Measurements from ENCODE around the gene ZDHHC1. TPM values are rescaled to one million over a fixed set of nuclear protein-coding genes. Genes with fewer than 3 reads are reported as not detected.

ZDHHC1 gene
- total RNA-seq, 2 donors from 2014 or later, result 15.0 to 28.7 TPM

DNA sequence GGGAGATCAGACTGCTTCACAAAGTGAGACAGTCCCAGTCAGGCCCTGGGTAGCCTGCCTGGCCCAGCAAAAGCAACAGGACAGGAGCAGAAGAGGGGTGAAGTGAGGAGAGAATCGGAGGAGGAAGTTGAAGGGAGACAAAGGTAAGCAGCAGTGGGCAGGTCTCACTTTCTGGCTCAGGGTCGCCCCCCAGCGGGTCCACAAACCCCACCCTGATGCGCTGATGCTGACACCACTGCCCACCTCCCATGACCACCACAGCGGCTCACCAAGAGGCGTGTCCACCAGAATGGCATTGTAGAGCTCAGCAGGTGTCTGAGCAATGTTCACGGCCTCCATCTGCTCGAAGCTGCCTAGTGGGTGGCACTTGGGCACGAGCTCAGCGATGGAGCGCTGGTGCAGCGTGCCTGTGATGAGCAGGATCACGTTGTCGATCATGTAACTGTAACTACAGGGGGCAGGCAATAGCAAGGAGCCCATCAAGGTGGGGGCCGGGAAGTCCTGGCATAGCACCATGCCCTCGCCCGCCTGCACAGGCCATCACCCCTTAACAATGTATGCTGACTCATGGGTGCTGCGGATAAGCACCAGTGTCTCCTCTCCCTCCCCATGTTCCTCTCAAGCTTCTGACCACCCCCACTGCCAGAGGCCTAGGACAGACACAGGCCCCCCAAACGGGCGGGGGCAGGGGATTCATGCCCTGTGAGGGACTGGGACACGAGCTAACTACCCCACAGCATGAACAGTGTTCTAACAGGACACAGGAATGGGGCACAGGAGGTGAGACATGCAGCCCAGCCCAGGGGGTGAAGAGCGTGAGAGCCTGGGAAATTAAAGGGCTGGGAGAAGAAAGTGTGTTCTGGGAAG, 28.2 kb upstream of the ZDHHC1 start:
- TF ChIP-seq, protein P1, sequence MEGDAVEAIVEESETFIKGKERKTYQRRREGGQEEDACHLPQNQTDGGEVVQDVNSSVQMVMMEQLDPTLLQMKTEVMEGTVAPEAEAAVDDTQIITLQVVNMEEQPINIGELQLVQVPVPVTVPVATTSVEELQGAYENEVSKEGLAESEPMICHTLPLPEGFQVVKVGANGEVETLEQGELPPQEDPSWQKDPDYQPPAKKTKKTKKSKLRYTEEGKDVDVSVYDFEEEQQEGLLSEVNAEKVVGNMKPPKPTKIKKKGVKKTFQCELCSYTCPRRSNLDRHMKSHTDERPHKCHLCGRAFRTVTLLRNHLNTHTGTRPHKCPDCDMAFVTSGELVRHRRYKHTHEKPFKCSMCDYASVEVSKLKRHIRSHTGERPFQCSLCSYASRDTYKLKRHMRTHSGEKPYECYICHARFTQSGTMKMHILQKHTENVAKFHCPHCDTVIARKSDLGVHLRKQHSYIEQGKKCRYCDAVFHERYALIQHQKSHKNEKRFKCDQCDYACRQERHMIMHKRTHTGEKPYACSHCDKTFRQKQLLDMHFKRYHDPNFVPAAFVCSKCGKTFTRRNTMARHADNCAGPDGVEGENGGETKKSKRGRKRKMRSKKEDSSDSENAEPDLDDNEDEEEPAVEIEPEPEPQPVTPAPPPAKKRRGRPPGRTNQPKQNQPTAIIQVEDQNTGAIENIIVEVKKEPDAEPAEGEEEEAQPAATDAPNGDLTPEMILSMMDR (IDR thresholded peaks at IDR 0.05), result no peak
- peaks cover 0 to 41% of the 10 kb centered on the region in 2 donors for H3K4me1 ChIP-seq (ENCODE audit: control insufficient read depth in 1 of 2, low read depth in 2 of 2)
- no peak for ATAC-seq (ENCODE audit: insufficient number of reproducible peaks, low FRiP score, low read depth)

DNA sequence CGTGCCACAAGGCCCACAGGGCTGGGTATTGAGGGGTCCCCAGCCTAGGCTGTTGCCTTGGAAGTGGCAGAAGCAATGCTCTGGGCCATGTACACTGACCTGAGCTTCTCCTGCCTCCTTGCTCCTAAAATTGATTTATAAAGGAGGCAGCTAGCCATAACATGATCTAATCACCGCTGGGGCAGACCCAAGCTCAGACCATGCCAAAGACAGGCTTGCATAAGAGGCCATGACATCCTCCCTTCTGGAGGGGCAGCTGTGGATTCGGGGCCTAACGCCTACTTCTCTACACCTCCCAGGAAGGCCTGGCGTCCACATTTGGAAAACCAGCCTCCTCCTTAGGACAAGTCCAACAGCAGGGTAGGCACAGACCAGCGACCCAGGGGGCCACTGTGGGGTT, 27.0 kb upstream of the ZDHHC1 start:
- Histone ChIP-seq H3K27ac (no peak overlapping the region), H3K9me3 (no peaks in the 10 kb centered on the region), H3K4me1 (ENCODE audit: control insufficient read depth in 1 of 2, low read depth in 2 of 2) (peaks cover 0 to 36% of the 10 kb centered on the region in 2 donors), H3K36me3 (peaks cover 29% of the 10 kb centered on the region), H3K4me3 (no peak overlapping the region), H3K27me3 (replicated peaks; ENCODE audit: insufficient read depth) (no peaks in the 10 kb centered on the region)
- TF ChIP-seq, protein P1 (IDR thresholded peaks at IDR 0.05), result no peak
- ATAC-seq (ENCODE audit: insufficient number of reproducible peaks, low FRiP score, low read depth), result no peak
- no peak for DNase-seq (ENCODE audit: low spot score)

More for the DNA sequence above, 28.2 kb upstream of the ZDHHC1 start:
- Histone ChIP-seq H3K27ac (no peak overlapping the region), H3K36me3 (peaks cover 19% of the 10 kb centered on the region), H3K27me3 (replicated peaks; ENCODE audit: insufficient read depth) (no peaks in the 10 kb centered on the region), H3K4me3 (no peak overlapping the region), H3K9me3 (no peaks in the 10 kb centered on the region)
- DNase-seq (ENCODE audit: low spot score), result no peak

DNA sequence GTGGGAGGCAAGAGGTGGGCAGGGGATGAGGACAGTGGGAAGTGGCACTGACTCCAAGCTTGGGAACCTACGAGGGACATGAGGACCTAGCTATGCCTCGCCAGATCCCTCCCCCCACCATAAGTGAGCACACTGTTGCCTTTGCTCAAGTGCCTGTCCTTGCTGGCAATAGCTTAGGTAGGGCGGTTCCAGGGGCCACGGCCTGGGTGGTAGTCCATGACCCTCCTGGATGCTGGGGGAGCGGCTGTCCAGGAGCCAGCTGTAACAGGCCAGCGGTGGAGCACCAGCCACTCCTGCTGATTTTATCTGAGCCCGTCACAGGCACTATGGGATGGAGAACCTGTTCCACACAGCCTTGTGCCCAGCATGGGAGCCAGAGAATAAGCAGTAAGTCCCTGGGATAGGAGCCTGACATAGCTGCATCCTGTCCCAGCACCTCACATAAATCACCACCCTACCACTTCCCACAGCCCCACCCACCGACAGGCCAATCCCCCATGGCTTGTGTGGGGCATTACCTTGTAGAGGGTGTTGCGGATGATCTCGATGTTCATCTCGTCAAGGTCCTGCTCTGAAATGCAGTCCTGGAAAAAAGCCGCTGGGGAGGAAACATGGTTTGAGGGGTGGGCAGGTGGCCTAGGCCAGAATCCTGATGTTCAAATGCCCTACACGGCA, 26.4 kb upstream of the ZDHHC1 start:
- ATAC-seq (ENCODE audit: insufficient number of reproducible peaks, low FRiP score, low read depth) (no peak), DNase-seq (ENCODE audit: low spot score) (no peak)
- TF ChIP-seq, protein P1 (IDR thresholded peaks at IDR 0.05), result no peak
- H3K27me3 ChIP-seq (replicated peaks; ENCODE audit: insufficient read depth), result no peaks in the 10 kb centered on the region
- no peak overlapping the region for H3K27ac ChIP-seq
- no peak overlapping the region for H3K4me3 ChIP-seq
- H3K36me3 ChIP-seq, result peaks cover 34% of the 10 kb centered on the region
- H3K9me3 ChIP-seq, result no peaks in the 10 kb centered on the region
- peaks cover 0 to 36% of the 10 kb centered on the region in 2 donors for H3K4me1 ChIP-seq (ENCODE audit: control insufficient read depth in 1 of 2, low read depth in 2 of 2)

DNA sequence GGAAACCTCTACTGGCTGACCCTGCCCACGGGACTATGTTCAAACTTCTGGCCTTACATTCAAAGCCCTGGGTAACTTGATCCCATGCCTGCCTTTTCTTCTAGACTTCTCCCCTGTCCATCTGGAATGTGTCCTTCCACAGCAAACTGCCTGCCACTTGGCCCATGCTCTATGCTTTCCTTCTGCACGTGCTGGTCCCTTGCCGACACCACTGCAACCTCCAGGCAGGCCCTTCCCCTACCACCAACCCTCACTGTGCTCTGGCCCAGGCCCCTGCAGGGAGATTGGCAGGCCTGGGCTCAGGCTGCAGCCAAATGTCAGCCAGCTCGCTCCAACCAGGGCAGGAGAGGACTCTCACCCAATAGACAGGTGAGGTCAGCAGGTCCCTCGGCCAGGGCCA, 25.6 kb upstream of the ZDHHC1 start:
- H3K36me3 ChIP-seq, result peaks cover 41% of the 10 kb centered on the region
- H3K27ac ChIP-seq, result no peak overlapping the region
- H3K4me3 ChIP-seq, result no peak overlapping the region
- no peaks in the 10 kb centered on the region for H3K9me3 ChIP-seq
- ATAC-seq (ENCODE audit: insufficient number of reproducible peaks, low FRiP score, low read depth) (no peak), DNase-seq (ENCODE audit: low spot score) (no peak)
- TF ChIP-seq, protein P1 (IDR thresholded peaks at IDR 0.05), result no peak
- peaks cover 0 to 36% of the 10 kb centered on the region in 2 donors for H3K4me1 ChIP-seq (ENCODE audit: control insufficient read depth in 1 of 2, low read depth in 2 of 2)
- H3K27me3 ChIP-seq (replicated peaks; ENCODE audit: insufficient read depth), result no peaks in the 10 kb centered on the region

DNA sequence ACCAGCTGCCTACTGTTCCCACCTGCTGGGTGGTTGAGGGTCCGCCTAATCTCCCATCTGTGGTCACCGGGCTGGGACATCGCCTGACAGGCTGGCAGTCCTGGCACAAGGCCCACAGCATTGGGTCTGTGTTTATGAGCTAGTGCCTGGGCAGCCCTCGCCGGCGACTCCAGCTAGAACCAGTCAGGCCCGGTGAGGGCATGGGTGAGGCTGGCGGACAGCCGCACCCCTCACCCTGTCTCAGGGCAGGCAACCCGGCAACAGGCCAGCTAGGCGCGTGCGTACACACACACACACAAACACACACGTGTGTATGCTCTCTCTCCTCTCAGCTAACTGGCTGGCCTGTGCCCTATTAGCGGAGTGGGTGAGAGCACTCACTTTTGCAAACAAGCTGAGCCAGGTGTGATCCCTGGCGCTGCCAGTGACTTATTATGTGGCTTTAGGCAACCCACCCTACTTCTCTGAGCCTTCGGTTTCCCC, 25.0 kb upstream of the ZDHHC1 start:
- DNase-seq (ENCODE audit: low spot score), result no peak
- H3K36me3 ChIP-seq, result peaks cover 41% of the 10 kb centered on the region
- TF ChIP-seq, protein P1 (IDR thresholded peaks at IDR 0.05), result no peak
- no peak overlapping the region for H3K27ac ChIP-seq
- no peaks in the 10 kb centered on the region for H3K9me3 ChIP-seq
- no peaks in the 10 kb centered on the region for H3K27me3 ChIP-seq (replicated peaks; ENCODE audit: insufficient read depth)
- peaks cover 0 to 34% of the 10 kb centered on the region in 2 donors for H3K4me1 ChIP-seq (ENCODE audit: control insufficient read depth in 1 of 2, low read depth in 2 of 2)
- no peak for ATAC-seq (ENCODE audit: insufficient number of reproducible peaks, low FRiP score, low read depth)
- H3K4me3 ChIP-seq, result no peak overlapping the region
